GM19099 (cell line): ENCODE measurements around the gene GPAM.

Source experiments
- POLR2A ChIP-seq: IDR thresholded peaks from 3 replicates; pipeline ENCODE4 v1.6.1; 2011; ENCODE audit warnings: low read depth; ENCODE audit not compliant: insufficient read length; ENCODE audit errors: extremely low read depth

The GPAM gene

GRCh38 chr10:112221545-112221944, 38.0 kb upstream of the GPAM start:
- TF ChIP-seq POLR2A: no peak

DNA sequence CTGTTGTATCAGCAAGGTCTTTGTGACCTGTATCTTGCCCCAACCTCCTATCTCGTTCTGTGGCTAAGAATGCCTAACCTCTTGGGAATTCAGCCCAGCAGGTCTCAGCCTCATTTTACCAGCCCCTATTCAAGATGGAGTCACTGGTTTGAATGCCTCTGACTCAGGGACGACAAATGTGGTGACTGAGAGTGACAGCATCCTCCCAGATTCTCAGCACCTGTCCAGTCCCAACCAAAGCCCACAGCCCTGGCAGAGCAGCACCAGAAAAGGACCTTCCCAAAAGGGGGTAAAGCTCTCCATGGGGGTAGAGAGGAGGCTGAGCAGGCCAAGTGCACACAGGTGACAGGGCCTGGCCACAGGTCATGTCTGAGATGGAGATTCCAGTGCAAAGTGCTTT, 35.4 kb upstream of the GPAM start:
- TF ChIP-seq POLR2A: no peak

- no peak for TF ChIP-seq POLR2A
Observed at GRCh38 chr10:112218036-112218390, 34.4 kb upstream of the GPAM start.

DNA sequence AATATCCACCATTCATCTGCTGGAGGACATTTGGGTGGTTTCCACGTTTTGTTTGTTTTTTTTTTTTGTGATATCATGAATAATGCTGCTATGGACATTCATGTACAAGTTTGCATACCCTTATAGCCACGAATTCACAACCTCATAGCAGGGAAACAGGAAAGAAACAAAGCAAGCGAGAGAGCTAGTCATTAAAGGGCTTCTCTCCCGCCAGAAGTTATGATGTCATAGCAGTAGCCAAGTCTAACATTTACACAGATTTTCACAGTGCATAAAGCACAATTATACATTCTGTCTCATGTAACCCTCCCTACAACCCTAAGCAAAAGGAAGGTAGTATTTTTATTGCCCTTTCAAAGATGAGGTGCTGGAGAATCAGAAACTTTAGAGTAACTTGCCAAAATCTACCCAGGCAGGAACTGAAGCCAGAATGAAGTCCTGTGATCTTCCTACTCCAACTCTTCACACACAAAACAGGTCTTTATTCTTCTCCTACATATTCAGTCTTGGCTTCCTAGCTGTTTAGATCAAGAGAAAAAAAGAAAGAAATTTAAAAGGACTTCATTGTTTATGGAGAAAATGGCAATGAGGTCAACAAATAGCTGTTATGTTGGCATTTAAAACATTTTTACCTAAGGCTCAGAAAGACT, 33.9 kb upstream of the GPAM start:
- TF ChIP-seq POLR2A: no peak

- no peak for TF ChIP-seq POLR2A
Observed at GRCh38 chr10:112216966-112217365, 33.4 kb upstream of the GPAM start.

GRCh38 chr10:112216151-112216550, 32.6 kb upstream of the GPAM start:
- TF ChIP-seq POLR2A: no peak

GRCh38 chr10:112215342-112215774, 31.8 kb upstream of the GPAM start:
- no peak for TF ChIP-seq POLR2A

DNA sequence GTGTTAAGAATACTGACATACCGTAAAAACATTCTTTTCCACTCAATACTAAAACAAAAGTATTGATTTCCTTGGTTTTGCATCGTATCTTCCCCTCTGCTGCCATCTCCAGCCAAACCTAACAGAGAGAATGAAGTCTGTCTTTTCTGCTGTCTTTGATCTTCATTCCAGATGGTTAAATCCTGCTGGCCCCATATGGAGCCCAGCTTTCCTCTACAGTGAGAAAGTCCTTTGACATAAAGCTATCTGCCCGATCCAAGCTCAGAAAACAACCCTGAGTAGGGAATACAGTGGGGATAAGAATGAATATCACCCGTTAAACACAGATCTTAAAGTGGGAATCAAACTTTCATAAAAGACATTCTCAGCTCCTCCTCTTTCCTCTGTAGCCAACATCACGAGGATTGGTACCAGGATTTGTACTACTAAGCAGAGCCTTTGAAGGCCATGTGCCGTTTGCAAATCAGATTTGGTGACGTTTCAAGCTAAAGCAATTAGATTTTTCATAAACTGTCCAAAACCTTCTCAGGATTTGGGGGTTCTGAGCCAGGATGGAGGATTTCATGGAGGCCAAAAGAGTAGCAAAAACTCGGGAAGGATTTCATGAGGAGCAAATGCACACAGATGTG, 30.8 kb upstream of the GPAM start:
- TF ChIP-seq POLR2A: no peak

GRCh38 chr10:112213836-112214235, 30.3 kb upstream of the GPAM start:
- TF ChIP-seq POLR2A: no peak

- TF ChIP-seq POLR2A: no peak
Observed at GRCh38 chr10:112213098-112213823, 29.7 kb upstream of the GPAM start.

DNA sequence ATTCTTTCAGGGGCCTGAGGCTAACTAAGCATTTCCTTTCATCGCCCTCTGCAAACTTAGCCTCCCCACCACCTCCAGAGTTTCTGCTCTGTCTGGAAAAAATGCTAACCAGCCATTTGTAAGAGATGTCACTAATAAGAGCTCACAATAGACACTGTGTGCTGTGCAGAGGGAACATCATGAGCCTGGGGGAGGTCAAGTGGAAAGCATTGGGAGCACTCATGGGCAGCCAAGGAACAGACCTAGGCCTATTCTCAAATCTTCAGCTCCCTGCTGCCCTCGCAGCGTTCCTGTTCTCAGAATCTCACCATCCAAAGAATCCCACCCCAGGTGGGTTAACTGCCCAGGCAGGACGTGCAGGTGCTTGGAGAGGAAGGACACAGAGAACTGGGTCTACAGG, 27.1 kb upstream of the GPAM start:
- TF ChIP-seq POLR2A: no peak

- TF ChIP-seq POLR2A: no peak
Observed at GRCh38 chr10:112209684-112210131, 26.1 kb upstream of the GPAM start.

DNA sequence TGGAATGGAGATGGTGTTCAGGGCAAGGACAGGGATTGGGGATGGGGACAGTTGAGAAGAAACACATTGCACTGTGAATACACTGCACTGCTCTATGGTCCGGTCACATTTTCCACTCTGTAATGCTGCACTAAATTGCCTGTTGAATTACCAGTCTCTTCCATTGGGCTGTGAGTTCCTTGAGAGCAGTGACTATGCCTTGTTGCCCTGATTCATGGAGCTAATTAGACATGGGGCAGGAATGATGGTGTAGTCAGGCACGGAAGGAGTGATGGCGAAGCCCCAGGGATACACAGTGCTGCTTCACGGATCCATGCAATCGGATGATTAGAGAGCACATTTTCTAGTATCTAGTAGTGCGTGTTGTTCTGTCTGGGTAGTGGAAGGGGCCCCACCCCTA, 25.4 kb upstream of the GPAM start:
- TF ChIP-seq POLR2A: no peak

- no peak for TF ChIP-seq POLR2A
Observed at GRCh38 chr10:112208292-112208691, 24.7 kb upstream of the GPAM start.

- no peak for TF ChIP-seq POLR2A
Observed at GRCh38 chr10:112203328-112204076, 19.9 kb upstream of the GPAM start.

DNA sequence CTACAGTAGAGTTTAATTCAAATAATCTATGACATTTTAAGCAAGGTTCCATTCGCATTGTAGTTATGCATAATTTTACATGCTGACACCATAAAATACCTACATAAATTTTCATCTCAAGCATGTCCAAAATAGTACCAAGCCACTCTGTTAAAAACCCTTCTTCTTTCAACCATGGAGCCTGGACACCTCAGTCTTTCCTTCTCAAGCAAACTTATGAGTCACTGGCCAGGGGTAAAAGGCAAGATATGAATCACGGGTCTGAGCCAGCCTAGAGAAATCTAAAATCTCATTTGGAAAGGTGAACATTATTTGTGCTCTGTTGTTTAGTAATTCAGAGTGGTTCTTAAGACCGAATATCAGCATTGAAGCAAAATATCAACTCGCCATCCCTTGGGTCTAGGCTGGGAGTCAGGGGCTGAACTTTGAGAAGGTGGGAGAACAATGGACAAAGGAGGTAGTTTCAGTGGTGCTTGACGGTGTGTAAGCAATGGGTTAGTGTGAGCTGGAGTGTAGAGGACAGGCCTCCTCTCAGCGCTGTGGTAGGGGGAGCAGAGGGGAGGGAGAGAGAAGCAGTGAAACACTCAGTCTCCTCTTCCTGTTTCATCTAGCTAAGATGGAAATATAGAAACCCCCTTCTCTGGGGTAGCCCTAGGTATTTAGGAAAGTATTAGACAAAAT, 19.1 kb upstream of the GPAM start:
- no peak for TF ChIP-seq POLR2A

DNA sequence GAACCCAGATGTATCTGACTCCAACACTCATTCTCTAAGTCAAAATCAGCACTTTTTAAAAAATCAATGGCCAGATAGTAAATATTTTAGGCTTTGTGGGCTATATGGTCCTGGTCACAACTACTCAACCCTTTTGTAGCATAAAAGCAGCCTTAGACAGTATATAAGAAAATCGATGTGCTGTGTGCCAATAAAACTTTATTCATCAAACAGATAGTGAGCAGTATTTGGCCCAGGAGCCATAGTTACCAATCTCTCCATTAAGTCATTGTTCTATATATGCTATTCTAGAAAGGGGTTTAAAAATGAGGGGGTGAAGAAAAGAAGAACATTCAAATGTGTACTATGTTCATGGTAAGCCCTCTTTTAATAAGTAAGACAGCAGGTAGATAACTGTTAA, 18.5 kb upstream of the GPAM start:
- TF ChIP-seq POLR2A: no peak
